SU-DHL-6 (cell line): ENCODE data around the gene TMEM168.

Source experiments
- H2AFZ ChIP-seq: fragments of 200-600 bp; sonication (generic); 2 replicates; pipeline ENCODE4 v1.6.1; 2014; ENCODE audit warnings: low read depth, mild to moderate bottlenecking, moderate library complexity, mixed read lengths, antibody characterized with exemption, low read length; ENCODE audit not compliant: severe bottlenecking
- H3F3A ChIP-seq: fragments of 200-600 bp; shearing (Covaris generic); 2 replicates; pipeline ENCODE4 v1.6.0; 2016; ENCODE audit warnings: antibody characterized with exemption, mild to moderate bottlenecking; ENCODE audit not compliant: insufficient read depth
- H3K27ac ChIP-seq: fragments of 200-600 bp; sonication (generic); 2 replicates; pipeline ENCODE4 v1.5.1; 2016; ENCODE audit warnings: low read depth, mild to moderate bottlenecking, low read length, moderate library complexity, mixed read lengths
- H3K27me3 ChIP-seq: fragments of 200-600 bp; sonication (generic), shearing (Covaris generic); 2 replicates; pipeline ENCODE4 v1.6.0; 2014; ENCODE audit warnings: mild to moderate bottlenecking, low read length
- H3K36me3 ChIP-seq: fragments of 200-600 bp; sonication (generic); 2 replicates; pipeline ENCODE4 v1.6.1; 2014; ENCODE audit warnings: mild to moderate bottlenecking, low read length, mixed read lengths
- H3K4me2 ChIP-seq: fragments of 300-600, 200-600 bp; shearing (Covaris generic), sonication (generic); 2 replicates; pipeline ENCODE4 v1.6.0; 2014; ENCODE audit warnings: low read length, low read depth, mild to moderate bottlenecking; ENCODE audit not compliant: poor library complexity, severe bottlenecking
- H3K4me3 ChIP-seq: fragments of 200-600 bp; sonication (generic); 2 replicates; pipeline ENCODE4 v1.5.1; 2014; ENCODE audit warnings: antibody characterized with exemption, low read length, mild to moderate bottlenecking, mixed read lengths; ENCODE audit not compliant: insufficient read depth, poor library complexity, severe bottlenecking
- H3K79me2 ChIP-seq: fragments of 200-600 bp; sonication (generic); 2 replicates; pipeline ENCODE4 v1.6.1; 2014; ENCODE audit warnings: mild to moderate bottlenecking, low read length, moderate library complexity; ENCODE audit not compliant: insufficient read depth
- H3K9ac ChIP-seq: fragments of 200-600 bp; sonication (generic); 2 replicates; pipeline ENCODE4 v1.7.0; 2014; ENCODE audit warnings: mild to moderate bottlenecking, low read length
- H3K9me2 ChIP-seq: fragments of 200-600 bp; sonication (generic); replicated peaks from 2 replicates; pipeline ENCODE4 v1.6.1; 2014; ENCODE audit warnings: low read length; ENCODE audit not compliant: insufficient read depth
- H3K9me3 ChIP-seq: fragments of 200-600 bp; sonication (generic); 2 replicates; pipeline ENCODE4 v1.6.1; 2014; ENCODE audit warnings: low read length, mixed read lengths; ENCODE audit not compliant: insufficient read depth
- H4K20me1 ChIP-seq: fragments of 200-600 bp; sonication (generic); 2 replicates; pipeline ENCODE4 v1.6.1; 2014; ENCODE audit warnings: low read depth, mild to moderate bottlenecking, antibody characterized with exemption, low read length, moderate library complexity, mixed read lengths
- EZH2phosphoT487 ChIP-seq: fragments of 200-600 bp; sonication (generic), shearing (Covaris generic); conservative IDR thresholded peaks from 2 replicates; pipeline ENCODE4 v1.6.1; 2018; ENCODE audit warnings: mild to moderate bottlenecking, antibody characterized with exemption, low read length, moderate library complexity, mixed read lengths
- TF ChIP-seq, protein P1 (sequence below): fragments of 200-600 bp; sonication (generic); IDR thresholded peaks from one replicate; pipeline ENCODE4 v1.5.1; 2017; ENCODE audit warnings: antibody characterized with exemption, mild to moderate bottlenecking, low read length, moderate library complexity; ENCODE audit not compliant: insufficient read depth, poor library complexity, severe bottlenecking

TMEM168 gene

GRCh38 chr7:112828696-112829095, 38.5 kb upstream of the TMEM168 start:
- peaks cover 11% of the 10 kb centered on the region; the same call in 1 of the 2 replicates for H3K36me3 ChIP-seq
- no peak overlapping the region for H2AFZ ChIP-seq
- no peaks in the 10 kb centered on the region for H3F3A ChIP-seq
- TF ChIP-seq, protein P1, sequence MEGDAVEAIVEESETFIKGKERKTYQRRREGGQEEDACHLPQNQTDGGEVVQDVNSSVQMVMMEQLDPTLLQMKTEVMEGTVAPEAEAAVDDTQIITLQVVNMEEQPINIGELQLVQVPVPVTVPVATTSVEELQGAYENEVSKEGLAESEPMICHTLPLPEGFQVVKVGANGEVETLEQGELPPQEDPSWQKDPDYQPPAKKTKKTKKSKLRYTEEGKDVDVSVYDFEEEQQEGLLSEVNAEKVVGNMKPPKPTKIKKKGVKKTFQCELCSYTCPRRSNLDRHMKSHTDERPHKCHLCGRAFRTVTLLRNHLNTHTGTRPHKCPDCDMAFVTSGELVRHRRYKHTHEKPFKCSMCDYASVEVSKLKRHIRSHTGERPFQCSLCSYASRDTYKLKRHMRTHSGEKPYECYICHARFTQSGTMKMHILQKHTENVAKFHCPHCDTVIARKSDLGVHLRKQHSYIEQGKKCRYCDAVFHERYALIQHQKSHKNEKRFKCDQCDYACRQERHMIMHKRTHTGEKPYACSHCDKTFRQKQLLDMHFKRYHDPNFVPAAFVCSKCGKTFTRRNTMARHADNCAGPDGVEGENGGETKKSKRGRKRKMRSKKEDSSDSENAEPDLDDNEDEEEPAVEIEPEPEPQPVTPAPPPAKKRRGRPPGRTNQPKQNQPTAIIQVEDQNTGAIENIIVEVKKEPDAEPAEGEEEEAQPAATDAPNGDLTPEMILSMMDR: no peak
- no peak for TF ChIP-seq EZH2phosphoT487
- H3K4me3 ChIP-seq: no peak overlapping the region
- H4K20me1 ChIP-seq: no peaks in the 10 kb centered on the region
- no peak overlapping the region for H3K9ac ChIP-seq
- no peaks in the 10 kb centered on the region for H3K27me3 ChIP-seq
- H3K9me2 ChIP-seq: no peaks in the 10 kb centered on the region
- peaks cover 8% of the 10 kb centered on the region; the same call in 1 of the 2 replicates for H3K9me3 ChIP-seq
- H3K79me2 ChIP-seq: no peaks in the 10 kb centered on the region
- H3K4me2 ChIP-seq: no peak overlapping the region
- H3K27ac ChIP-seq: no peak overlapping the region

DNA sequence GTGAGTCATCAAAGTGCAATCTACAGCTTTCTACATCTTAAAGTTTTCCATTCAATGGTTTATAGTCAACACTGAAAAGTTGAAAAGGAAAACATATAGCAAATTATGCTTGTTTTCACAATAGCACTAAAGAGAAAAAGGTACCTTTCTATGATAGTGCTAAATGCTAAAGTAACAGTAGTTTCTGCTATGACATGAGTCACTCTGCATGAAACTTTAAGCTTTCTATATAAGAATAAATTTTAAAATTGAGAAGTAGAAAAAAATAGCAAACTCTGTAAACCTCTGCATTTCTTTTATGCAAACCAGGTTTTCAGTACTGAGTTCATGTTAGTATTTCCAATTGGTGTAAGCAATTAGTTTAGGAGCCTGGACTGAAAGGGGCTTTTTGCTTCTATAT, 31.2 kb upstream of the TMEM168 start:
- H3K4me2 ChIP-seq: no peak overlapping the region
- no peaks in the 10 kb centered on the region for H3K79me2 ChIP-seq
- H2AFZ ChIP-seq: no peak overlapping the region
- TF ChIP-seq, protein P1: no peak
- no peak for TF ChIP-seq EZH2phosphoT487
- H3F3A ChIP-seq: no peaks in the 10 kb centered on the region
- no peaks in the 10 kb centered on the region for H3K9me3 ChIP-seq
- no peak overlapping the region for H3K27ac ChIP-seq
- no peak overlapping the region for H3K9ac ChIP-seq
- no peak overlapping the region for H3K4me3 ChIP-seq
- no peaks in the 10 kb centered on the region for H3K27me3 ChIP-seq
- no peaks in the 10 kb centered on the region for H3K9me2 ChIP-seq
- H4K20me1 ChIP-seq: no peaks in the 10 kb centered on the region
- no peaks in the 10 kb centered on the region for H3K36me3 ChIP-seq

DNA sequence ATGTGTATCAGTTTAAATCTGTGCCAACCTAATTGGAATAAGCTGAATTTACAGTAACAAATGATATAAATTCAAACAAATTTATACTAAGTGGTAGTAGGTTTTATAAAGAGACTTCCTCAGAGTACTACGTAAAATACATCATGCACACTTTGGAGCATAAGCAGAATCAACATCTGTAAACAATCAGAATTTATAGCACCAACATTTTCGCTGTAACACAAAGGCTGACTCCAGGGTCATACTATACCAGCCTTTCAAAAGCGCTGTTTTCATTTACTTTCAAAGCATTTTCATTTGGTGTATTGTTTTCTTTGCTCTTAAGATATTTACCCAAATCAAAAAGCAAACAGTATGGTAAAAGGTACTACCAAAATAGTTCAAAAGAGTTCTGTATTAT, 29.3 kb upstream of the TMEM168 start:
- no peaks in the 10 kb centered on the region for H3K36me3 ChIP-seq
- TF ChIP-seq, protein P1: no peak
- no peak for TF ChIP-seq EZH2phosphoT487
- no peaks in the 10 kb centered on the region for H3K9me2 ChIP-seq
- no peak overlapping the region for H3K27ac ChIP-seq
- no peaks in the 10 kb centered on the region for H4K20me1 ChIP-seq
- H3K4me2 ChIP-seq: no peak overlapping the region
- H3K9me3 ChIP-seq: no peaks in the 10 kb centered on the region
- H3F3A ChIP-seq: no peaks in the 10 kb centered on the region
- H2AFZ ChIP-seq: no peak overlapping the region
- H3K27me3 ChIP-seq: no peaks in the 10 kb centered on the region
- no peaks in the 10 kb centered on the region for H3K79me2 ChIP-seq
- no peak overlapping the region for H3K4me3 ChIP-seq
- no peak overlapping the region for H3K9ac ChIP-seq

DNA sequence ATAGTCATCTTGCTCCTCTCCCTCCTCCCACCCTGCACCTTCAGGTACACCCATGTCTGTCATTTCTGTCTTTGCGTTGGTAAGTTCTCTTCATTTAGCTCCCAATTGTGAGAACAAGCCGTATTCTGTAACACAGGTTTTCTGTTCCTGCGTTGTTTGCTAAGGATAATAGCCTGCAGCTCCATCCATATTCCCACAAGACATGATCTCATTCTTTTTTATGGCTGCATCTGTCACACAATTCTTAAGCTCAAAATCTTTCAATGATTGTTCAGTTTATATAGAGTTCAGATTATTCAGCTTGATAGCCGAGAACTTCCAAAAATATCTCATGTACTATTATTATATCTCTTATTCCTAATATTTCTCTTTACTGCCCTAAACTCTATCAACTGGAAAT, 16.0 kb upstream of the TMEM168 start:
- Histone ChIP-seq H3K4me2 (no peak overlapping the region), H3K27ac (no peak overlapping the region), H3K36me3 (no peaks in the 10 kb centered on the region), H3F3A (no peaks in the 10 kb centered on the region), H3K9ac (no peak overlapping the region), H3K79me2 (no peaks in the 10 kb centered on the region), H3K27me3 (no peaks in the 10 kb centered on the region), H3K9me3 (no peaks in the 10 kb centered on the region), H4K20me1 (no peaks in the 10 kb centered on the region), H3K4me3 (no peak overlapping the region), H3K9me2 (no peaks in the 10 kb centered on the region), H2AFZ (no peak overlapping the region)
- TF ChIP-seq, protein P1: no peak
- TF ChIP-seq EZH2phosphoT487: no peak
